Activated B cell treated with CpG ODN at 0.5 μM for 24 hours (primary cell): ENCODE data around the gene FSCN2. TPM values are rescaled to one million over a fixed set of nuclear protein-coding genes. Genes with fewer than 3 reads are reported as not detected.
A peak's percentile ranks its signal among the peaks of the same experiment; 100 is the strongest.

Experiments
- ATAC-seq: fragments of 200-7000 bp; cut with Tn5 transposase; one replicate; pipeline ENCODE4 v1.10.0; 2021; ENCODE audit warnings: low read depth, mild to moderate bottlenecking, moderate library complexity
- CTCF ChIA-PET: fragments of 350-600 bp; sonication (Branson Sonifier 250); formaldehyde crosslinking; loops from one replicate; lab custom pipeline; 2021; ENCODE audit warnings: antibody characterized with exemption; lab: Charles Lee
- POLR2A ChIA-PET: fragments of 350-600 bp; sonication (Branson Sonifier 250); formaldehyde crosslinking; loops from one replicate; lab custom pipeline; 2021; ENCODE audit warnings: antibody characterized with exemption; lab: Charles Lee
- DNase-seq: peaks from one replicate; pipeline ENCODE4 v3.0.0; 2022
- H3K27ac Mint-ChIP-seq: one replicate; pipeline ENCODE4 v1.8.0; 2020; ENCODE audit warnings: mixed read lengths
- H3K27me3 Mint-ChIP-seq: one replicate; pipeline ENCODE4 v1.8.0; 2021; ENCODE audit warnings: mixed read lengths
- H3K36me3 Mint-ChIP-seq: one replicate; pipeline ENCODE4 v1.8.0; 2021; ENCODE audit warnings: low read depth, mixed read lengths
- H3K4me1 Mint-ChIP-seq: one replicate; pipeline ENCODE4 v1.8.0; 2021; ENCODE audit warnings: mixed read lengths
- H3K4me3 Mint-ChIP-seq: one replicate; pipeline ENCODE4 v1.8.0; 2020; ENCODE audit warnings: mild to moderate bottlenecking, mixed read lengths
- H3K9me3 Mint-ChIP-seq: one replicate; pipeline ENCODE4 v1.8.0; 2020; ENCODE audit warnings: mixed read lengths
- intact Hi-C: fragments of 100-400 bp; cut with micrococcal nuclease; formaldehyde crosslinking; loops from one replicate; pipeline ENCODE4 v1.15.1; 2024
- total RNA-seq: library from RNA; stranded (reverse); gene quantifications from 2 replicates; pipeline ENCODE4 v1.2.3, GENCODE V29; 2022
- TF ChIP-seq, protein P1 (sequence below): fragments of 200-600 bp; IDR thresholded peaks from one replicate; pipeline ENCODE4 v1.8.0; 2022; ENCODE audit warnings: antibody characterized with exemption, mild to moderate bottlenecking

The FSCN2 gene
- total RNA-seq, 1 donor from 2014 or later: 5.5 TPM

DNA sequence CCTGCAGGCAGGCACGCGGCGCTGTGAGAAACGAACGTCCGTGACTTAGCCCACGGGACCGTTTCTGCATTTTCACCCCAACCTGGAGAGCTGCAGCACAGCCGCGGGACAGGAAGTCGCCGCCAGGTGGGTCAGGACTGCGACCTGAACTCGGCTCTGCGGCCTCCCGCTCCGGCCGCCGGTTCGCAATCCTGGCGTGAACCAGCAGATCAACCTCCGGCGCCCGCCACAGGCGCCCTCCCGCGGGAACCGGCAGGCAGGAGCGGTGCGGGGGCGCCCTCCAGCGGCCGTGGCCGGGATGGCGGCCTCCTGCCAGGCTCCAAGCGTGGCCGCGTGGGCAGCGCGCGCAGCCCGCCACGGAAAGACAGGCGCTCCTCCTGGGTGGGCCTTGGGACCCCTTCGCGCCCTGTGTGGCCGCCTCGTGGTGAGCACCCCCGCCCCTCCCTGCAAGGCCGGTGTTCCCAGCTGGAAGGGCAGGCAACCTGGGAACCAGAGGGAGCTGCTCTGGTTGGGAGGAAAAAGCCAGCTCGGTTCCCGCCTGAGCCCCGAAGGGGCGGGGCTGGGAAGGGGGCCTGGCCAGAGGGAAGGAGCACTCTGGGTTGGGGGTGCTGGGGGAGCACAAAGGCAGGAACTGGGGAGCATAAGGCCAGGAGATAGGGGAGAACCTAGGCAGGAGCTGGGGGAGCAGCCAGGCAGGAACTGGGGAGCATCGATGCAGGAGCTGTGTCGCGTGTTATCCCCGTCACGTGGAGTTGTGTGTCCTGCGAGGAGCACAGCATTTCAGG lies 43.8 kb upstream of the FSCN2 start:
- peaks cover 11% of the 10 kb centered on the region for H3K27me3 Mint-ChIP-seq
- H3K36me3 Mint-ChIP-seq: no peaks in the 10 kb centered on the region
- H3K27ac Mint-ChIP-seq: no peak overlapping the region
- ChIA-PET CTCF (interaction anchor here (0.6 to 5.1 kb wide), 13 partner anchors 24 to 343 kb away, joined by 3 to 43 read pairs (median 6); partner anchors contain the start of genes BAHCC1, PDE6G and SLC38A10), POLR2A (interaction anchor here (0.5 to 6.2 kb wide), 12 partner anchors 14 to 261 kb away, joined by 3 to 88 read pairs (median 7); partner anchors contain the start of genes ACTG1, CEP131, FAAP100 and SLC38A10)
- H3K4me3 Mint-ChIP-seq: peak overlapping the region; percentile 19
- peaks cover 25% of the 10 kb centered on the region for H3K4me1 Mint-ChIP-seq
- no peaks in the 10 kb centered on the region for H3K9me3 Mint-ChIP-seq
- DNase-seq (peak; percentile 94), ATAC-seq (peak; percentile 67)
- intact Hi-C loops: loop anchor here (1.0 to 2.0 kb wide), 10 partner anchors 28 to 383 kb away; partner anchors contain the start of genes ACTG1, FAAP100 and SLC38A10
- TF ChIP-seq, protein P1, sequence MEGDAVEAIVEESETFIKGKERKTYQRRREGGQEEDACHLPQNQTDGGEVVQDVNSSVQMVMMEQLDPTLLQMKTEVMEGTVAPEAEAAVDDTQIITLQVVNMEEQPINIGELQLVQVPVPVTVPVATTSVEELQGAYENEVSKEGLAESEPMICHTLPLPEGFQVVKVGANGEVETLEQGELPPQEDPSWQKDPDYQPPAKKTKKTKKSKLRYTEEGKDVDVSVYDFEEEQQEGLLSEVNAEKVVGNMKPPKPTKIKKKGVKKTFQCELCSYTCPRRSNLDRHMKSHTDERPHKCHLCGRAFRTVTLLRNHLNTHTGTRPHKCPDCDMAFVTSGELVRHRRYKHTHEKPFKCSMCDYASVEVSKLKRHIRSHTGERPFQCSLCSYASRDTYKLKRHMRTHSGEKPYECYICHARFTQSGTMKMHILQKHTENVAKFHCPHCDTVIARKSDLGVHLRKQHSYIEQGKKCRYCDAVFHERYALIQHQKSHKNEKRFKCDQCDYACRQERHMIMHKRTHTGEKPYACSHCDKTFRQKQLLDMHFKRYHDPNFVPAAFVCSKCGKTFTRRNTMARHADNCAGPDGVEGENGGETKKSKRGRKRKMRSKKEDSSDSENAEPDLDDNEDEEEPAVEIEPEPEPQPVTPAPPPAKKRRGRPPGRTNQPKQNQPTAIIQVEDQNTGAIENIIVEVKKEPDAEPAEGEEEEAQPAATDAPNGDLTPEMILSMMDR: peak; percentile 70

DNA sequence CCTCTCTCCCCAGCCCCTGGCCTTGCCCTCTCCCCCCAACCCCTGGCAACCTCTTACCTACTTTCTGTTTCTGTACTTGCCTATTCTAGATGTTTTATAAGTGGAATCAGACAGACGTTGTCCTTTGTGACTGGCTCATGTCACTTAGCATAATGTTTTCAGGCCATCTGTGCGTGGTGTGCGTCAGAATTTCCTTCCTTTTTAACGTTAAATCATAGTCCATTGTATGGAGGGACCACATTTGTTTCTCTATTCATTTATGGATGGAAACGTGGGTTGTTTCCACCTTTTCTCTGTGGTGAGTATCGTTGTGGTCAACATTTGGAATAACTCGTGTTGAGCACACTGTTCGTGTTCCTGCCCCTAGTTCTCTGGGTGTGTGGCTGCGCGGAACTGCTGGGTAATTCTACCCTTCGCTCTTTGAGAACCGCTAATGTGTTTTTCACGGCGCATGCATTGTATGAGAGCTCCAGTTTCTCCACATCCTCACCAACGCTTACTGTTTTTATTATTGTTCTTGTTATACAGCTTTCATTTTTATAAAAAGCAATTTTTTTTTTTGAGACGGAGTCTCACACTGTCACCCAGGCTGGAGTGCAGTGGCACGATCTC lies 41.9 kb upstream of the FSCN2 start:
- TF ChIP-seq, protein P1: no peak
- H3K4me3 Mint-ChIP-seq: no peak overlapping the region
- no peaks in the 10 kb centered on the region for H3K9me3 Mint-ChIP-seq
- peaks cover 28% of the 10 kb centered on the region for H3K4me1 Mint-ChIP-seq
- ChIA-PET POLR2A (interaction anchor here (4.6 to 6.2 kb wide), 2 partner anchors 25 to 26 kb away, joined by 20 to 88 read pairs; partner anchors contain the start of gene ACTG1), CTCF (interaction anchor here (1.5 kb wide), 1 partner anchor 115 kb away, joined by 5 read pairs; no protein-coding TSS in a partner anchor)
- H3K27ac Mint-ChIP-seq: no peak overlapping the region
- no peak for ATAC-seq
- peaks cover 18% of the 10 kb centered on the region for H3K27me3 Mint-ChIP-seq
- intact Hi-C loops: no loop called here
- H3K36me3 Mint-ChIP-seq: no peaks in the 10 kb centered on the region
- no peak for DNase-seq

DNA sequence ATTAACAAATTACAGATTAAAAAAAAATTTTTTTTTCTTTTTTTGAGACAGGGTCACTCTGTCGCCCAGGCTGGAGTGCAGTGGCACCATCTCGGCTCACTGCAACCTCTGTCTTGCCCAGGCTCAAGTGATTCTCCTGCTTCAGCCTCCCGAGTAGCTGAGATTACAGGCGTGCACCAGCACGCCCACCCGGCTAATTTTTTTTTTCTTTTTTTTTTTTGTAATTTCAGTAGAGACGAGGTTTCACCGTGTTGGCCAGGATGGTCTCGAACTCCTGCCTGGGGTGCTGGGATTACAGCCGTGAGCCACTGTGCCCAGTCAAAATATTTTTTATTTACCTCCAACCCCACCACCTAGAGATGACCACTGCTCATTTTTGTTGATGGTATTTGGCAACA lies 41.1 kb upstream of the FSCN2 start:
- H3K4me1 Mint-ChIP-seq: peaks cover 23% of the 10 kb centered on the region
- H3K27ac Mint-ChIP-seq: no peak overlapping the region
- TF ChIP-seq, protein P1: no peak
- ChIA-PET CTCF (interaction anchor here (1.5 kb wide), 1 partner anchor 114 kb away, joined by 5 read pairs; no protein-coding TSS in a partner anchor), POLR2A (interaction anchor here (0.8 to 4.6 kb wide), 4 partner anchors 22 to 111 kb away, joined by 4 to 34 read pairs (median 18); partner anchors contain the start of gene ACTG1)
- no peaks in the 10 kb centered on the region for H3K9me3 Mint-ChIP-seq
- peaks cover 14% of the 10 kb centered on the region for H3K27me3 Mint-ChIP-seq
- ATAC-seq: no peak
- peak overlapping the region; percentile 52 for H3K4me3 Mint-ChIP-seq
- intact Hi-C loops: no loop called here
- H3K36me3 Mint-ChIP-seq: no peaks in the 10 kb centered on the region
- DNase-seq: no peak

DNA sequence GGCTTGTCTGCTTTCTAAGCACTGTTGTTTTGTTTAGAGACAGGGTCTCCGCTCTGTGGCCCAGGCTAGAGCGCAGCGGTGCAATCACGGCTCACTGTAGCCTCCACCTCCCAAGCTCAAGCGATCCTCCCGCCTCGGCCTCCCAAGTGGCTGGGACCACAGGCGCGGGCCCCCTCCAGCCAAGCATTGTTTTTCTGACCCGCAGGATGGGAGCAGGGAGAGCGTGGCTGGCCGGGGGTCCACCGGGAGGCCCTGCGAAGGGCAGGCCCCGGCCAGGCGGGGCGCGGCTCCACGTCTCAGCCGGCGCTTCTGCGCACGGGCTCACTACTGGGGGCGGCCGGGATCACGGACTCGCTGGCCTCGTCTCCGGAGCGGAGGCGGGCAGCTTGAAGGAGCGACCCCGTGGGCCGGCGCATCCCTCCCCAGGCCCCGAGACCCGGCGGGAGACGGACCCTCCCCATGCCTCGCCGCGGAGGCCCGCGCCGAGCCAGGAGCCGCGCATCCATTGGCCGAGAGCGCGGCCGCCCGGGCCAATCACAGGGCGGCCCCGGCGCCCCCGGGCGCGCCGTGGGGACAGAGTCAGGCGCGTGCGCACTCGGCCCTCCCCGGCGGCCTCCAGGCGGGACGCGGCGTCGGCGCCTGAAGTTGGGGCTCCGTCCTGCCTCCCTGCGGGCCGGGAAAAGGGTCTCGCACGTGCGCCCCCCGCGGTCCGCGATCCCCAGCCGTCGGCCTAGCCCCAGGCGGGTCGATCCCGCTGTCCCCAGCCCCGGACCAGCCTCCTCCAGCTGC lies 40.5 kb upstream of the FSCN2 start:
- no peaks in the 10 kb centered on the region for H3K36me3 Mint-ChIP-seq
- ATAC-seq: peak; percentile 68
- H3K9me3 Mint-ChIP-seq: no peaks in the 10 kb centered on the region
- H3K27ac Mint-ChIP-seq: no peak overlapping the region
- peak; percentile 77 for DNase-seq
- TF ChIP-seq, protein P1: no peak
- peaks cover 17% of the 10 kb centered on the region for H3K4me1 Mint-ChIP-seq
- intact Hi-C loops: no loop called here
- H3K27me3 Mint-ChIP-seq: peaks cover 10% of the 10 kb centered on the region
- ChIA-PET CTCF (interaction anchor here (1.5 kb wide), 1 partner anchor 113 kb away, joined by 5 read pairs; no protein-coding TSS in a partner anchor), POLR2A (interaction anchor here (0.6 to 4.6 kb wide), 6 partner anchors 13 to 110 kb away, joined by 3 to 34 read pairs (median 10); partner anchors contain the start of gene ACTG1)
- peak overlapping the region; percentile 52 for H3K4me3 Mint-ChIP-seq
